NCI-H510A (cell line): ENCODE results near the gene EVX1.

Source experiments
- DNase-seq: peaks from one replicate; lab custom pipeline; 2025; lab: John Stamatoyannopoulos, UW

The EVX1 gene

GRCh38 chr7:27249724-27250556, 7.3 kb downstream of the EVX1 start:
- DNase-seq, result no peak

GRCh38 chr7:27250557-27251070, 8.0 kb downstream of the EVX1 start:
- DNase-seq, result no peak

- DNase-seq, result no peak
Measured at GRCh38 chr7:27251136-27251651, 8.6 kb downstream of the EVX1 start.

GRCh38 chr7:27251652-27252590, 9.3 kb downstream of the EVX1 start:
- no peak for DNase-seq

- no peak for DNase-seq
Measured at GRCh38 chr7:27254625-27255024, 12.0 kb downstream of the EVX1 start.

- DNase-seq, result no peak
Measured at GRCh38 chr7:27260211-27260610, 17.6 kb downstream of the EVX1 start.

DNA sequence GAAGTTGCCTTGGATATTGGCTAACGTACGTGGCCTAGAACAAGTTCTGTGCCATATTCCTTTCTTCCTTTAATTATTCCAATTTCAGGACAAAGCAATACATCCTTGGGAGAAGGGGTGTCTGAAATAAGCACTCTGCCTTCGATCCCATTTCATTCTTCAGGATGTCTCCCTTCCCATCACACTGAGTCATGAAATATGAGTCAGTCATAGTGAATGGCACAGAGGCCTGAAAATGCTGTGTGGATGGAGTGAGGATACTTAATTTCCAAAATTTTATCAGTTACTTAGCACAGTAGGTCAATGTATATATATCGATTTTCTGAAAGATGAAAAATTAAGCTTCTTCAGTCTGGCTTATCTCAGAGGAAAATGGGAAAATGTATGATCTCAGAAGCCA, 19.5 kb downstream of the EVX1 start:
- no peak for DNase-seq

- no peak for DNase-seq
Measured at GRCh38 chr7:27263781-27264180, 21.2 kb downstream of the EVX1 start.

DNA sequence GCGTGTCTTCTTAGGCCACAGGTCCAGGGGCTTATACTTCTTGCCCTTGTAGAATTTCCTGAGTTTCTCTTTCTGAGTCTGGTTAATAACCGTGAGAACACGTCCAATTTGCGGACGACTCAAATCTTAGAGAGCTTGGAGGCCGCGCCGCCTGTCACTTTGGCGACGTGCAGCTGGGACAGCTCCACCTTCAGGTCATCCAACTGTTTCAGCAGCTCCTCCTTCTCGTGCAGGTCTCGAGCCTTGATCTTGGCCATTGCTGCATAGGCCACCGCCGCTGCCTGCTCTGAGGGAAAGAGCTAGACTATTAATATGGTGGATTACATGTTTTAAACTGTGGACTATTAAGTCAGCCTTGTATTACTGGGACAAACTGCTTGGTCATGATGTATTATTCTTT, 26.9 kb downstream of the EVX1 start:
- no peak for DNase-seq

DNA sequence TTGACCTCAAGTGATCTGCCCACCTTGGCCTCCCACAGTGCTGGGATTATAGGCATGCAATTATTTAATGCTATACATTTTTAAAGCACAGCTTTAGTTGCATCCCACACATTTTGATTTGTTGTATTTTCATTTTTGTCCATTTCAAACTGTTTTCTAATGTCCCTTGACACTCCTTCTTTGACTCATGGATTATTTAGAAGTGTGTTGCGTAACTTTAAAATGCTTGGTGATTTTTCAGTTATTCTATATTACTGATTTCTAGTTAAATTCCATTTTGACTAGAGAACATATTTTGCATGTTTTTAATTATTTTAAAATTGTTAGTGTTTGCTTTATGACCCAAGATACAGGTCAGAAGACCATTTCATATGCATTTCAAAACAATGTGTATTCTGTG, 28.8 kb downstream of the EVX1 start:
- DNase-seq, result no peak

- no peak for DNase-seq
Measured at GRCh38 chr7:27277628-27278027, 35.0 kb downstream of the EVX1 start.

DNA sequence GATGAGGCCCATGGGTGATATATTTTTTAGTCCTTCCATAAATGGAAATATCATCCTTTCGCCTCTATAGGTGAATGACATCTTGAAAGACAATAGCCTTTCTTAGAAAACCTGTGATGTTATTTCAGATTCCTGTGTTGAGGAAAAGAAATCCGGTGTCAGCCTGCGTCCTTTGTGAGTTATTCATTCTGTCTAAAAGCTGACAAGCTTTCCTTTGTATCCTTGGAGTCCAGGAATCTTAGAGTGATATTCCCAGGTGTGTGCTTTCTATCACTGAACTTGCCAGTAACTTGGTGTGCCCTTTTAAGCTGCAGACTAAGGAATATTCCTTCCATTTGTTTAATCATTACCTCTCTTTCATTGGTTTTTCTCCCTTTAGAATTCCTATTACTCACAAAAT, 41.0 kb downstream of the EVX1 start:
- DNase-seq, result no peak

DNA sequence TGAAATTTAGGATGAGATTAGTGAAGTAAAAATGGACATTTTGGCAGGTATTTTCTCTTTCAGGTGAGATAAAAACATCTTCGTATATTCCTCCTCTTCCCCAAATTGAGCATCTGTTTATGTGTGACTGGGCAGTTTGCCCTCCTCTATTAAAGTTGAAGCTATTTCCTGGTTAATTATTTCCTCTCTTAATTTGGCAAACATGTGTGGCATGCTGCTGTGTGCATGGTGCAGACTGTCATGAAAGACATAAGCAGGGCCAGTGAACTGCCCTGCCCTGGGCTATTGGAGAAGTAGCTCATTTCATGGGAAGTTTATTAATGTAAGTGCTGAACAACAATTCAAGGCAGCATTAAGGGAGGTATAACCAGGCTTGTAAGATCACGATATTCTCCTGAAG, 52.6 kb downstream of the EVX1 start:
- no peak for DNase-seq

DNA sequence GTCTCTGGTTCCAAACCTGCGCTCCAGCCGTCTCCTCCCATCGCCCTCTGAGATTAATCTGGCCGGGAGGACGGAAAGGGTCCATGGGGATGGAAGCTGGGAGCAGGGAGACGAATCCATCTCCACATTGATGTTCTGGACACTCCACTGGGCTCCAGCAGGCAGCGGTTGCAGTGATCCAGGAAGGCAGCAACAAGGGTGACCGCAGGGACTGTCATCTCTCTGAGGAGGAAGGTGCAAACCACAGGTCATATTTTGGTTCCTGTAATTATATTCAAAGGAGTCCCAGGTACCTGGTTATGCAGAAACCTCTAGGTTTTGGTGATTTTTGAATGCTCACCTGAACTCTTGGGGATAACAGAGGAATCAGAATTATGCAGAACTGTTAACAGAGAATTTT, 54.8 kb downstream of the EVX1 start:
- DNase-seq, result no peak
